GM19397 (cell line): ENCODE results near the gene CNOT2.
A peak's percentile ranks its signal among the peaks of the same experiment; 100 is the strongest.

Experiments used
- ATAC-seq: cut with Tn5 transposase; IDR thresholded peaks from one replicate; pipeline ENCODE4 v1.9.1; 2021; ENCODE audit warnings: mild to moderate bottlenecking, moderate library complexity; ENCODE audit not compliant: unreplicated experiment

The CNOT2 gene, protein sequence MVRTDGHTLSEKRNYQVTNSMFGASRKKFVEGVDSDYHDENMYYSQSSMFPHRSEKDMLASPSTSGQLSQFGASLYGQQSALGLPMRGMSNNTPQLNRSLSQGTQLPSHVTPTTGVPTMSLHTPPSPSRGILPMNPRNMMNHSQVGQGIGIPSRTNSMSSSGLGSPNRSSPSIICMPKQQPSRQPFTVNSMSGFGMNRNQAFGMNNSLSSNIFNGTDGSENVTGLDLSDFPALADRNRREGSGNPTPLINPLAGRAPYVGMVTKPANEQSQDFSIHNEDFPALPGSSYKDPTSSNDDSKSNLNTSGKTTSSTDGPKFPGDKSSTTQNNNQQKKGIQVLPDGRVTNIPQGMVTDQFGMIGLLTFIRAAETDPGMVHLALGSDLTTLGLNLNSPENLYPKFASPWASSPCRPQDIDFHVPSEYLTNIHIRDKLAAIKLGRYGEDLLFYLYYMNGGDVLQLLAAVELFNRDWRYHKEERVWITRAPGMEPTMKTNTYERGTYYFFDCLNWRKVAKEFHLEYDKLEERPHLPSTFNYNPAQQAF

GRCh38 chr12:70242695-70243509 is at the start of gene CNOT2:
Gene CNOT2 (plus strand): TSS chr12:70243433. CDS start chr12:70278227, 34,794 bp downstream.
- ATAC-seq = peak; percentile 77

DNA sequence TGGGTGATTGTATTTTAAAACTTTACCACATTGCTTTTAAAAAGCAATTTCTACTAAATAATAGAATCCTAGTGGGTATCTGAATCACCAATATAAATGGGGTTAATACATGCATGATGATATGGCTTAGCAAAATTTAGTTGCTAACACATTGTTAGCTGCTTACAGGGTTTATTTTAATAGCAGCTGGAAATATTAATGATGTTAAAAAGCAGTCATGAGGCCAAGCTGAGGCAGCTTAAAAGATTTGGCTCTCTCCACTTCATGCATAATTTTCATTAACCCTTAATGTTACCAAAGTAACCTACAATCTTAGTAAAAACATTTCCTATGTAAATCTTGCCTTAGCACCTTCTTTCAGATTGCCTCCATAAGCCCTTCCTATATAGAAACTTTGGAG is 49.2 kb upstream of the CNOT2 start:
- no peak for ATAC-seq

DNA sequence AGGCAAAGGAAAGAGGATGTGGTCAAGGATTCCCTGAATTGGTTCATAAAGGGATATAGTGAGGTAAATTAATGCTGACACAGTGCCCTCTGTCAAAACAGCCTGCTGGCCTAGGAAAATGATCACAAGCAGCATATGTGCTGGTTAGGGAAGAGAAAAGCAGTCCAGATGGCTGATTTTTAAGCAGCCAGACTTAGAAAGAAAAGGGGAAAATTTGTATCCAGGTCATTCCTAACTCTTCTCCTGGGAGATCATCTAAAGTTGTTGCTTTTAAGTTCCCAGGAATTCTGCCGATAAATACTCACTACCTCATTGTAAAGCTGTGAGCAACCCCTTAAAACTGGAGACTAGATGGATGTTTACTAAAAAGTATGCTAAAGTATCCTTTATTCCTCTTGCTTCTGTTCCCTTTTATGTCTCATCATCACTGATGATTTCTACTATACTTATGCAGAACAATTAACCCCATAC is 46.4 kb upstream of the CNOT2 start:
- no peak for ATAC-seq

DNA sequence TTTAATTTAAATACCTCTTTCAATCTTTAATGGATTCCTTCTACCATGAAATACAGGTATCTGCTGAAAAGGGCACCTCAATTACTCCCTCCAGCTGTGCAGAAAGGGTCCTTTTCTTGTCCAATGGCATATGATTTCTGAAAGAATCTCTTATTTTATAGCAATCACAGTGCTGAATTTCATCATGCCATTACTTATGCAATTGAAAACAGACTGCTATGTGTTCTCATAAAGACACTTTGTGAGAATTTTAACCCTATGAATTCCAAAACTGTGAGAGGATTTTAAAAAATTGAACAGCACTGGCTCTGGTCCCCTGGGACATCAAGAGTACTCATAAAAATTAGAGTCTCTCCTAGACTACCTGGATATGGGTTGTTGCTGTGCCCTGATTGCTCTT is 45.9 kb upstream of the CNOT2 start:
- no peak for ATAC-seq

DNA sequence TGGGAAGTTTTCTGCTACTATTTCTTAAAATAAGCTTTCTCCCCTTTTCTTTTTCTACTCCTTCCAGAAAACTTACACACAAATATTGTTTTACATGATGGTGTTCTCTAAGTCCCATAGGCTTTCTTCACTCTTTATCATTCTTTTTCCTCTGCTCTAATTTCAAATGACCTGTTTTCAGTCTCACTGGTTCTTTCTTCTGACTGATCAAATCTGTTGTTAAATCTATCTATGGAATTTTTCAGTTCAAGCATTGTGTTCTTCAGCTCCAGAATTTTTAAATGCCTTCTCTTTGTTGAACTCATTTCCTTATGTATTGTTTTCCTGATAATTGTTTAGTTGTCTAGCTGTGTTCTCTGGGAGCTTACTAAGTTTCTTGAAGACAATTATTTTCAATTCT is 29.5 kb upstream of the CNOT2 start:
- ATAC-seq = no peak

- ATAC-seq = no peak
These were observed 28.1 kb upstream of the CNOT2 start for GRCh38 chr12:70214972-70215617.

GRCh38 chr12:70217416-70217815 is 25.8 kb upstream of the CNOT2 start:
- ATAC-seq = no peak

- no peak for ATAC-seq
These were observed 21.6 kb upstream of the CNOT2 start for GRCh38 chr12:70221626-70222025.

GRCh38 chr12:70227911-70228310 is 15.3 kb upstream of the CNOT2 start:
- ATAC-seq = no peak

- ATAC-seq = no peak
These were observed 12.2 kb upstream of the CNOT2 start for GRCh38 chr12:70230934-70231606.

GRCh38 chr12:70236990-70237389 is 6.2 kb upstream of the CNOT2 start:
- ATAC-seq = no peak

- no peak for ATAC-seq
These were observed 2.6 kb upstream of the CNOT2 start for GRCh38 chr12:70240673-70241072.

DNA sequence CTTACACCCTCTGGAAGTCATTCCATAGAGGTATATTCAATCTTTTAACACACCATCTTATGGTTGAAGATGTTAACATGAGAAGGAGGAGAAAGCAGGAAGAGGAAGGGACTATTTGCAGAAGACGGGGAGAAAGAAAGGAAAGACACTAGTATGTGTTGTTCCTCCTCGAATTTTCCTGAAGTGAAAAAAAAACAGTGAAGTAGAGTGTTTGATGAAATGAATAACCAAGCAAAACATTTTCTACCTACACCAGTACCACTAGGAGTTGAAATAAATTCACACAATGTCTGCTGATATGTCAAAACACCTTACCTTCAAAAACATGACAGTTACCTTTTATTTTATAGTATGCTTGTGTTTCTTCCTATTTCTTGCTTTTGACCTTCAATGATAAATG is 1.4 kb upstream of the CNOT2 start:
- ATAC-seq = no peak

DNA sequence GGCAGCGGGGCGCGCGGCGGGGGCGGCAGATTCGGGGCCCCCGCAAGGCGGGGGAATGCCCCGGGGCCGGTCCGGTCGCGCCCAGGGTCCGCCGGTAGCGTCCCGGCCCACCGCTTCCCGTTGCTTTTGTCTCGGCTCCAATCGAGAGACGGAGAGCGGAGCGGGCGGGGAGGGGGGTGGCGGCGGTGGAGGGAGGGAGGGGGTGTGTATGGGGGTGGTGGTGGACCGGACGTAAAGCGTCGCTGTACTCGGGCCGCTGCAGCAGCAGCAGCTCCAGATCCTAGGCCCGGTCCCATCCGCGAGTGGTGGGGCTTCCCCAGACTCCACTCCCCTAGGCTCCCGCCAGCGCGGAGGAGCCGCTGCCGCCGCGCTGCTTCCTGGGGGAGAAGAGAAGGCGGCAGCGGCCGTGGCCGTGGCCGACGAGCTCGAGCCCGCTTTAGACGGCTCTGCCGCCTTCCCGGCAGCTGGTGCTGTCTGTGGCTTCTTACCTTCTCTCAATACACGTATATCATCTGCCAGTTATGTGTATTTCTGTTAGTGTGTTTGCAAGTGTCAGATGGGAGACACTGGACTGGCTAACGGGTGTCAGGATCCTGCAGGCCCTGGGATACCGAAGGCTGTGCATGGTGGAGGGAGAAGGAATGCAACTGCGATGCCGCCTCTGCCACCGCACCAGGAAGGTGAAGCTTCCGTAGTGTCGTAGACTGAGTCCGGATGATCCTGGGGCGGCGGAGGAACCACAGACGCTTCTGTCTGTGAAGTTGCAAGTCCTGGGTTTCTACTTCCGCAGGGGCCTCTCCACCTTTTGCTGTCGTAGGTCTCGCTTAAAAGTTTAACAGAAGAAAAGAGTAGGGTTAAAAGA is 508 bp downstream of the CNOT2 start:
- peak; percentile 58 for ATAC-seq

GRCh38 chr12:70244409-70244808 is 1.2 kb downstream of the CNOT2 start:
- ATAC-seq = no peak

DNA sequence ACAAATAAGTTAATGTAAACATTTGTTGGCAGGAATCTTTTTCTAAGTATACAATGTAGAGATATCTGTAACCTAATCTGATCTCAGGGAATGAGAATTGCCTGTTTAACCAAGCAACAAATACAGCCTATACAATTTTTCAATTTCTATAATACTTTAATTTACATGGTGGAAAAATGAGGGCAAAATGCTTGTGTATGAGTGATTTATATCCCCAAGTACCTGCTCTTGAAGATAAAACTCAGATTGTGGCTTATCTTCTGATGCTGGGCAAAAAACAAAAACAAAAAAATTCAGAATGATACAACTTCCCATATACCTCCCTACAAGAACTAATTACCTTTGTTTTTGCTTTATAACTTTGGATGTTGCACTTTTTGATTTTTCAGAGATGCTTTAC is 2.2 kb downstream of the CNOT2 start:
- ATAC-seq = no peak

- no peak for ATAC-seq
These were observed 3.3 kb downstream of the CNOT2 start for GRCh38 chr12:70246580-70246979.

- ATAC-seq = no peak
These were observed 4.5 kb downstream of the CNOT2 start for GRCh38 chr12:70247653-70248199.

GRCh38 chr12:70248876-70249275 is 5.6 kb downstream of the CNOT2 start:
- no peak for ATAC-seq
